NB4 (cell line): Measurements from ENCODE around the gene SCAPER.

Source experiments
- MYC ChIP-seq: IDR thresholded peaks from 2 replicates; pipeline ENCODE4 v1.6.1; 2011; ENCODE audit warnings: low read depth, low read length
- POLR2A ChIP-seq: IDR thresholded peaks from 2 replicates; pipeline ENCODE4 v1.6.1; 2011; ENCODE audit warnings: mild to moderate bottlenecking; ENCODE audit not compliant: insufficient read length; ENCODE audit errors: extremely low read depth
- TF ChIP-seq, protein P1 (sequence below): IDR thresholded peaks from one replicate; pipeline ENCODE4 v1.5.1; 2012; ENCODE audit warnings: low read depth, low read length

DNA sequence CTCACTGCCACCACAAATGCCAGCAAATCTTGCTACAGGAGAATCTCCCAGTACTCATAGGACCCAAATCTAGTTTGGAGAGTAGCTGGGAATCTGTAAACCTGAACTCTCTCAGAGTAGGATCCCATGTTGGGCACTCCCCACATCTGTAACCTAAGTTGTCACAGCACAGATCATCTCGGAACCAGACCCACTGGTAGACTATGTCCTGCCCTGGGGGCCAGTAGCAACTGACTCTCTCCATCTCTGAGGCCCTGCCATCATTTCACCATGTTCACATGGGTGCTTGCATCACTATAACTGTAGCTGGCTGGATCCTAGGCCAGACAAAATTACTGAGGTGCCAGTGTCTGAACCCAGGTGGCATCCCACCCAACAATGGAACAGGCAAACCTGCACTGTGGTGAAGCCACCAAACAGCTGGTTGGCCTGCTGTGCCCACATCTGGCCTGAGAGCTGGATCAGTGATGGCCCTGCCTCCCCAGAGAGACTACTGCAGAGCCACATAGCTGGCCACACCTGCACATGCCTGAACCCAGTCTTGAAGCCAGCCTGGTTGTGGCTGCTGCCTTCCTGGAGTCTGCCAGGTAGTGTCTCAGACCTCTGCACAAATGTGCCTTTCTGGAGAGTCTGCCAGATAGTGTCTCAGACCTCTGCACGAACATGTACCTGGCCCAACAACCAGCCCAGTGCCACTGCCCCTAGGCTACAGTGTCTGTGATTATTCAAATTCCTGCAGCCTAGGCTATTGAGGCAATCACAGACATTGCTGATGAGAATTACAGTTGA is 486.6 kb downstream of the SCAPER start:
- TF ChIP-seq MYC: no peak
- TF ChIP-seq, protein P1, sequence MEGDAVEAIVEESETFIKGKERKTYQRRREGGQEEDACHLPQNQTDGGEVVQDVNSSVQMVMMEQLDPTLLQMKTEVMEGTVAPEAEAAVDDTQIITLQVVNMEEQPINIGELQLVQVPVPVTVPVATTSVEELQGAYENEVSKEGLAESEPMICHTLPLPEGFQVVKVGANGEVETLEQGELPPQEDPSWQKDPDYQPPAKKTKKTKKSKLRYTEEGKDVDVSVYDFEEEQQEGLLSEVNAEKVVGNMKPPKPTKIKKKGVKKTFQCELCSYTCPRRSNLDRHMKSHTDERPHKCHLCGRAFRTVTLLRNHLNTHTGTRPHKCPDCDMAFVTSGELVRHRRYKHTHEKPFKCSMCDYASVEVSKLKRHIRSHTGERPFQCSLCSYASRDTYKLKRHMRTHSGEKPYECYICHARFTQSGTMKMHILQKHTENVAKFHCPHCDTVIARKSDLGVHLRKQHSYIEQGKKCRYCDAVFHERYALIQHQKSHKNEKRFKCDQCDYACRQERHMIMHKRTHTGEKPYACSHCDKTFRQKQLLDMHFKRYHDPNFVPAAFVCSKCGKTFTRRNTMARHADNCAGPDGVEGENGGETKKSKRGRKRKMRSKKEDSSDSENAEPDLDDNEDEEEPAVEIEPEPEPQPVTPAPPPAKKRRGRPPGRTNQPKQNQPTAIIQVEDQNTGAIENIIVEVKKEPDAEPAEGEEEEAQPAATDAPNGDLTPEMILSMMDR: no peak
- no peak for TF ChIP-seq POLR2A
